H1 (cell line): ENCODE data around the gene UBE3C. TPM values are rescaled to one million over a fixed set of nuclear protein-coding genes. Genes with fewer than 3 reads are reported as not detected.

ENCODE experiments used
- CHD7 ChIP-seq: fragments of 300-600 bp; sonication (generic); IDR thresholded peaks from 2 replicates; pipeline ENCODE4 v1.7.1; 2012; ENCODE audit warnings: low read length, moderate library complexity, mild to moderate bottlenecking, inconsistent platforms; ENCODE audit not compliant: insufficient replicate concordance
- polyA plus RNA-seq, 7 experiments: library from polyadenylated mRNA; depleted of rRNA in 3 of 7; stranded (reverse) in 5 of 7; unstranded in 2 of 7; fragments of >200 nt in 5 of 7; fragments of 200-250 nt in 2 of 7; gene quantifications; 1 replicate in 5 of 7; 2 replicates in 1 of 7; 4 replicates in 1 of 7; pipeline versions ENCODE4 v1.2.1 to v1.2.3, GENCODE V29; 2011 to 2013; ENCODE audit warnings: missing spikeins in 2 of 7, mixed read lengths in 2 of 7
- total RNA-seq: library from RNA; stranded (reverse); fragmentation: NEBNext Ultra II Directional; extraction: Animal tissue kit (Norgen Biotek cat#: 25700); gene quantifications from 2 replicates; pipeline ENCODE4 v1.2.1, GENCODE V29; 2021

Gene UBE3C
- total and polyA plus RNA-seq, 2 of the 8 experiments (the other 6 are each of a cell fraction or from before 2014, with no cell fraction given): 32.0 to 54.1 TPM

- TF ChIP-seq CHD7: no peak
Observed at GRCh38 chr7:157271315-157271990, 132.7 kb downstream of the UBE3C start (continued).
